Measurements from ENCODE around the gene COPS2.
A peak's percentile ranks its signal among the peaks of the same experiment; 100 is the strongest.

Gene COPS2

GRCh38 chr15:49154799-49155109 is 645 bp downstream of the COPS2 start:
- Histone ChIP-seq H2BK5ac (ENCODE audit: low read length) (no peak overlapping the region), H3K27me3 (ENCODE audit: insufficient read depth, low read length, poor library complexity) (no peaks in the 10 kb centered on the region), H2AK5ac (ENCODE audit: low read length) (no peak overlapping the region), H4K5ac (ENCODE audit: low read length) (no peak overlapping the region), H3K79me2 (ENCODE audit: control insufficient read depth, insufficient read depth, low read length) (peaks cover 38% of the 10 kb centered on the region), H3K9ac (ENCODE audit: low read length) (peak overlapping the region; percentile 92), H3K4me2 (ENCODE audit: low read length) (peak overlapping the region; percentile 63), H3K23ac (ENCODE audit: low read length) (no peak overlapping the region), H3K27ac (ENCODE audit: low read depth, low read length) (no peak overlapping the region), H3K4me3 (ENCODE audit: low read length) (peak overlapping the region; percentile 89), H3K4ac (ENCODE audit: low read depth, low read length) (peak overlapping the region; percentile 38), H2BK120ac (ENCODE audit: low read depth, low read length) (no peak overlapping the region), H4K8ac (ENCODE audit: low read depth, low read length) (no peak overlapping the region), H3K4me1 (ENCODE audit: control insufficient read depth, low read depth, low read length) (no peaks in the 10 kb centered on the region), H3K79me1 (ENCODE audit: low read length) (no peaks in the 10 kb centered on the region), H3K56ac (ENCODE audit: low read length) (peak overlapping the region; percentile 89), H3K36me3 (ENCODE audit: control insufficient read depth, insufficient read depth, low read length) (no peaks in the 10 kb centered on the region), H2BK15ac (replicated peaks; ENCODE audit: low read depth) (no peak overlapping the region), H3K18ac (ENCODE audit: low read length) (no peak overlapping the region)
- DNase-seq: no peak
- WGBS (ENCODE audit: extremely low coverage, insufficient coverage, low lambda C conversion rate): no CpG with 5 or more reads among the region's 7 CpGs

- H3K18ac ChIP-seq (ENCODE audit: low read length): no peak overlapping the region
- H3K27me3 ChIP-seq (ENCODE audit: insufficient read depth, low read length, poor library complexity): no peaks in the 10 kb centered on the region
- peak overlapping the region; percentile 63 for H3K4me2 ChIP-seq (ENCODE audit: low read length)
- no peaks in the 10 kb centered on the region for H3K36me3 ChIP-seq (ENCODE audit: control insufficient read depth, insufficient read depth, low read length)
- no peak overlapping the region for H3K23ac ChIP-seq (ENCODE audit: low read length)
- no peak overlapping the region for H2BK15ac ChIP-seq (replicated peaks; ENCODE audit: low read depth)
- no peak overlapping the region for H2BK120ac ChIP-seq (ENCODE audit: low read depth, low read length)
- peak overlapping the region; percentile 92 for H3K9ac ChIP-seq (ENCODE audit: low read length)
- no peak overlapping the region for H4K8ac ChIP-seq (ENCODE audit: low read depth, low read length)
- no peaks in the 10 kb centered on the region for H3K4me1 ChIP-seq (ENCODE audit: control insufficient read depth, low read depth, low read length)
- peaks cover 41% of the 10 kb centered on the region for H3K79me2 ChIP-seq (ENCODE audit: control insufficient read depth, insufficient read depth, low read length)
- WGBS (ENCODE audit: extremely low coverage, insufficient coverage, low lambda C conversion rate): 100% methylated on average over 1 of the region's 8 CpGs
- DNase-seq: no peak
- no peak overlapping the region for H2BK5ac ChIP-seq (ENCODE audit: low read length)
- no peak overlapping the region for H2AK5ac ChIP-seq (ENCODE audit: low read length)
- no peak overlapping the region for H3K56ac ChIP-seq (ENCODE audit: low read length)
- H3K4ac ChIP-seq (ENCODE audit: low read depth, low read length): no peak overlapping the region
- H3K4me3 ChIP-seq (ENCODE audit: low read length): no peak overlapping the region
- H3K79me1 ChIP-seq (ENCODE audit: low read length): no peaks in the 10 kb centered on the region
- H3K27ac ChIP-seq (ENCODE audit: low read depth, low read length): no peak overlapping the region
- no peak overlapping the region for H4K5ac ChIP-seq (ENCODE audit: low read length)
Measured at GRCh38 chr15:49154359-49154758, 1.0 kb downstream of the COPS2 start.

DNA sequence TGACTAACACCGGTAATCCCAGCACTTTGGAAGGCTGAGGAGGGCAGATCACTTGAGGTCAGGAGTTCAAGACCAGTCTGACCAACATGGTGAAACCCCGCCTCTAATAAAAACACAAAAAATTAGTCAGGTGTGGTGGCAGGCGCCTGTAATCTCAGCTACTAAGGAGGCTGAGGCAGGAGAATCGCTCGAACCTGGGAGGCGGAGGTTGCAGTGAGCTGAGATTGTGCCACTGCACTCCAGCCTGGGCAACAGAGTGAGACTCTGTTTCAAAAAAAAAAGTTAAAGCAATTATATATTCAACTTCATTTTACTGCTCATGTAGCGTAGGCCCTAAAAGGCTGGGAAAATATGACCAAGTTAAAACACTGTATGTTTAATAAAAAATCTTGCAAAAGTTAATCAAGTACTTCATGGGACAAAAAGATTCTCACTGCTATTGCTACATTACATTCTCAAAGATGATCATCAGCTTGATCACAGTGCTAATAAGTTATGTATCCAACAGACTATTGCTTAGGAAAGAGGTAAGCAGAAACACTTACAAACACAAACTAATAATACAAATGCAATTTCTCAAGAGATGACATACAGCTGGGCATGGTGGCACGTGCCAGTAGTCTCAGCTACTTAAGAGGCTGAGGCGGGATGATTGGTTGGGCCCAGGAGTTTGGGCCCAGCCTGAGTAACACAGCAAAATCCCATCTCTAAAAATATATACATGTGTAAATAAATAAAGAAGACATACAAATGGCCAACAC is 2.7 kb downstream of the COPS2 start:
- no CpG with 5 or more reads among the region's 9 CpGs for WGBS (ENCODE audit: extremely low coverage, insufficient coverage, low lambda C conversion rate)
- Histone ChIP-seq H3K4me2 (ENCODE audit: low read length) (no peak overlapping the region), H3K27ac (ENCODE audit: low read depth, low read length) (no peak overlapping the region), H3K36me3 (ENCODE audit: control insufficient read depth, insufficient read depth, low read length) (no peaks in the 10 kb centered on the region), H2AK5ac (ENCODE audit: low read length) (no peak overlapping the region), H3K4ac (ENCODE audit: low read depth, low read length) (no peak overlapping the region), H3K4me3 (ENCODE audit: low read length) (no peak overlapping the region), H3K79me2 (ENCODE audit: control insufficient read depth, insufficient read depth, low read length) (peaks cover 52% of the 10 kb centered on the region), H3K4me1 (ENCODE audit: control insufficient read depth, low read depth, low read length) (no peaks in the 10 kb centered on the region), H2BK15ac (replicated peaks; ENCODE audit: low read depth) (no peak overlapping the region), H3K9ac (ENCODE audit: low read length) (no peak overlapping the region), H3K79me1 (ENCODE audit: low read length) (peaks cover 1% of the 10 kb centered on the region), H2BK120ac (ENCODE audit: low read depth, low read length) (no peak overlapping the region), H4K8ac (ENCODE audit: low read depth, low read length) (peak overlapping the region; percentile 56), H3K18ac (ENCODE audit: low read length) (no peak overlapping the region), H4K5ac (ENCODE audit: low read length) (no peak overlapping the region), H3K56ac (ENCODE audit: low read length) (no peak overlapping the region), H3K27me3 (ENCODE audit: insufficient read depth, low read length, poor library complexity) (no peaks in the 10 kb centered on the region), H2BK5ac (ENCODE audit: low read length) (no peak overlapping the region), H3K23ac (ENCODE audit: low read length) (no peak overlapping the region)
- DNase-seq: no peak

- Histone ChIP-seq H3K4ac (ENCODE audit: low read depth, low read length) (no peak overlapping the region), H3K4me2 (ENCODE audit: low read length) (no peak overlapping the region), H3K27ac (ENCODE audit: low read depth, low read length) (no peak overlapping the region), H3K23ac (ENCODE audit: low read length) (no peak overlapping the region), H4K8ac (ENCODE audit: low read depth, low read length) (no peak overlapping the region), H2BK5ac (ENCODE audit: low read length) (no peak overlapping the region), H3K18ac (ENCODE audit: low read length) (no peak overlapping the region), H2AK5ac (ENCODE audit: low read length) (no peak overlapping the region), H3K79me1 (ENCODE audit: low read length) (peaks cover 2% of the 10 kb centered on the region), H2BK15ac (replicated peaks; ENCODE audit: low read depth) (no peak overlapping the region), H3K9ac (ENCODE audit: low read length) (no peak overlapping the region), H3K27me3 (ENCODE audit: insufficient read depth, low read length, poor library complexity) (no peaks in the 10 kb centered on the region), H3K56ac (ENCODE audit: low read length) (no peak overlapping the region), H3K36me3 (ENCODE audit: control insufficient read depth, insufficient read depth, low read length) (no peaks in the 10 kb centered on the region), H3K79me2 (ENCODE audit: control insufficient read depth, insufficient read depth, low read length) (peaks cover 53% of the 10 kb centered on the region), H4K5ac (ENCODE audit: low read length) (no peak overlapping the region), H3K4me3 (ENCODE audit: low read length) (no peak overlapping the region), H3K4me1 (ENCODE audit: control insufficient read depth, low read depth, low read length) (no peaks in the 10 kb centered on the region), H2BK120ac (ENCODE audit: low read depth, low read length) (no peak overlapping the region)
- no peak for DNase-seq
- no CpG with 5 or more reads among the region's 3 CpGs for WGBS (ENCODE audit: extremely low coverage, insufficient coverage, low lambda C conversion rate)
Measured at GRCh38 chr15:49151831-49152230, 3.6 kb downstream of the COPS2 start.

- Histone ChIP-seq H3K27me3 (ENCODE audit: insufficient read depth, low read length, poor library complexity) (no peaks in the 10 kb centered on the region), H3K23ac (ENCODE audit: low read length) (no peak overlapping the region), H2BK15ac (replicated peaks; ENCODE audit: low read depth) (no peak overlapping the region), H3K9ac (ENCODE audit: low read length) (no peak overlapping the region), H4K5ac (ENCODE audit: low read length) (no peak overlapping the region), H3K79me2 (ENCODE audit: control insufficient read depth, insufficient read depth, low read length) (peaks cover 47% of the 10 kb centered on the region), H3K56ac (ENCODE audit: low read length) (no peak overlapping the region), H3K4me1 (ENCODE audit: control insufficient read depth, low read depth, low read length) (no peaks in the 10 kb centered on the region), H4K8ac (ENCODE audit: low read depth, low read length) (no peak overlapping the region), H3K4ac (ENCODE audit: low read depth, low read length) (no peak overlapping the region), H3K4me3 (ENCODE audit: low read length) (no peak overlapping the region), H3K79me1 (ENCODE audit: low read length) (peaks cover 2% of the 10 kb centered on the region), H3K36me3 (ENCODE audit: control insufficient read depth, insufficient read depth, low read length) (no peaks in the 10 kb centered on the region), H2AK5ac (ENCODE audit: low read length) (no peak overlapping the region), H3K4me2 (ENCODE audit: low read length) (no peak overlapping the region), H3K27ac (ENCODE audit: low read depth, low read length) (no peak overlapping the region), H2BK5ac (ENCODE audit: low read length) (no peak overlapping the region), H2BK120ac (ENCODE audit: low read depth, low read length) (no peak overlapping the region), H3K18ac (ENCODE audit: low read length) (no peak overlapping the region)
- no peak for DNase-seq
- 100% methylated on average over 1 of the region's 1 CpG for WGBS (ENCODE audit: extremely low coverage, insufficient coverage, low lambda C conversion rate)
Measured at GRCh38 chr15:49148727-49149126, 6.7 kb downstream of the COPS2 start.

DNA sequence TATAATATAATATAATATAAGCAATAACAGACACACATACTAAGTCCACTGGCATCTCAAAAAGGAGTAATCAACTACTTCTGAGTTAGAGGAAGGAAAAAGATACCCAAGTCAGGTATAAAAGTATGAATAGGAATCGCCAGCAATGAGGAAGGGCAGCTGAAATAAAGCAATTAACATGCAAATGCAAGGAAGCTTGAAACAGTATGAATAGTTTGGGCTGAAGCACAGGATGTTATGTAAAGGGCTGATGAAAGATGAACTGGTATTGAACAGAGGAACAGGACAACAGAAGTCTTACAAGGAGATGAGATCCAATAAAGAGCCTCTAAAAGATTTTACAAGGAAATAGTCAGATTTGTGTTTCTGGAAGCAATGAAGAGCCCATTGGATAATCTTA is 7.1 kb downstream of the COPS2 start:
- H4K8ac ChIP-seq (ENCODE audit: low read depth, low read length): no peak overlapping the region
- H3K36me3 ChIP-seq (ENCODE audit: control insufficient read depth, insufficient read depth, low read length): no peaks in the 10 kb centered on the region
- peaks cover 43% of the 10 kb centered on the region for H3K79me2 ChIP-seq (ENCODE audit: control insufficient read depth, insufficient read depth, low read length)
- no peak overlapping the region for H2BK15ac ChIP-seq (replicated peaks; ENCODE audit: low read depth)
- DNase-seq: no peak
- no peak overlapping the region for H3K4ac ChIP-seq (ENCODE audit: low read depth, low read length)
- peaks cover 2% of the 10 kb centered on the region for H3K79me1 ChIP-seq (ENCODE audit: low read length)
- H3K4me1 ChIP-seq (ENCODE audit: control insufficient read depth, low read depth, low read length): no peaks in the 10 kb centered on the region
- H3K18ac ChIP-seq (ENCODE audit: low read length): no peak overlapping the region
- H3K23ac ChIP-seq (ENCODE audit: low read length): no peak overlapping the region
- H3K4me3 ChIP-seq (ENCODE audit: low read length): no peak overlapping the region
- H3K27me3 ChIP-seq (ENCODE audit: insufficient read depth, low read length, poor library complexity): no peaks in the 10 kb centered on the region
- no peak overlapping the region for H3K4me2 ChIP-seq (ENCODE audit: low read length)
- H4K5ac ChIP-seq (ENCODE audit: low read length): no peak overlapping the region
- no peak overlapping the region for H2BK120ac ChIP-seq (ENCODE audit: low read depth, low read length)
- no peak overlapping the region for H3K27ac ChIP-seq (ENCODE audit: low read depth, low read length)
- H3K9ac ChIP-seq (ENCODE audit: low read length): no peak overlapping the region
- H2BK5ac ChIP-seq (ENCODE audit: low read length): no peak overlapping the region
- WGBS (ENCODE audit: extremely low coverage, insufficient coverage, low lambda C conversion rate): no CpG with 5 or more reads among the region's 1 CpG
- H2AK5ac ChIP-seq (ENCODE audit: low read length): no peak overlapping the region
- H3K56ac ChIP-seq (ENCODE audit: low read length): no peak overlapping the region
